GM12878 (cell line): Measurements from ENCODE around the gene DTD2. TPM values are rescaled to one million over a fixed set of nuclear protein-coding genes. Genes with fewer than 3 reads are reported as not detected.

ENCODE experiments used
- ASH2L ChIP-seq: fragments of 300-600, 200-600 bp; sonication (generic); IDR thresholded peaks from 2 replicates; pipeline ENCODE4 v1.6.1; 2017; ENCODE audit warnings: low read depth, mild to moderate bottlenecking, borderline replicate concordance
- CHD2 ChIP-seq: IDR thresholded peaks from 2 replicates; pipeline ENCODE4 v1.6.1; 2011; ENCODE audit warnings: low read depth, low read length, improper control_type of control experiment, borderline replicate concordance
- CTCF ChIP-seq, 3 experiments: IDR thresholded peaks in 2 of 3; conservative IDR thresholded peaks in 1 of 3; 2 replicates each; pipeline ENCODE4 v1.5.1; 2011; ENCODE audit warnings: low read depth in 3 of 3, low read length in 3 of 3, mild to moderate bottlenecking in 3 of 3, control low read depth in 2 of 3, moderate library complexity in 2 of 3, inconsistent platforms in 1 of 3, mixed read lengths in 1 of 3; ENCODE audit not compliant: control insufficient read depth in 2 of 3, insufficient read depth in 1 of 3; ENCODE audit errors: extremely low read depth in 1 of 3
- GABPA ChIP-seq: IDR thresholded peaks from 2 replicates; pipeline ENCODE4 v1.6.1; 2014; ENCODE audit warnings: antibody characterized with exemption, low read depth, mild to moderate bottlenecking, inconsistent platforms
- HDAC6 ChIP-seq: fragments of 200-600 bp; sonication (generic); IDR thresholded peaks from one replicate; pipeline ENCODE4 v1.8.0; 2017; ENCODE audit warnings: antibody characterized with exemption; ENCODE audit not compliant: unreplicated experiment
- HDGF ChIP-seq: fragments of 450-650 bp; IDR thresholded peaks from 2 replicates; pipeline ENCODE4 v1.6.1; 2016; ENCODE audit warnings: antibody characterized with exemption
- HSF1 ChIP-seq: fragments of 150-350 bp; IDR thresholded peaks from 2 replicates; pipeline ENCODE4 v1.6.1; 2014; ENCODE audit warnings: mild to moderate bottlenecking, low read depth, low read length
- IKZF2 ChIP-seq, 2 experiments: fragments of 450-650 bp; IDR thresholded peaks; 2 replicates each; pipeline ENCODE4 v1.6.1; 2017; ENCODE audit warnings: mild to moderate bottlenecking in 2 of 2, moderate library complexity in 2 of 2
- JUNB ChIP-seq: IDR thresholded peaks from 2 replicates; pipeline ENCODE4 v1.6.1; 2016; ENCODE audit warnings: antibody characterized with exemption, mild to moderate bottlenecking
- JUND ChIP-seq: IDR thresholded peaks from 2 replicates; pipeline ENCODE4 v1.6.1; 2012; ENCODE audit warnings: low read depth, mild to moderate bottlenecking, low read length, improper control_type of control experiment, moderate library complexity
- MAX ChIP-seq: IDR thresholded peaks from 2 replicates; pipeline ENCODE4 v1.6.1; 2012; ENCODE audit warnings: low read depth, low read length, improper control_type of control experiment
- MEF2A ChIP-seq: IDR thresholded peaks from 2 replicates; pipeline ENCODE4 v1.6.1; 2011; ENCODE audit warnings: low read depth, mild to moderate bottlenecking, low read length, moderate library complexity; ENCODE audit not compliant: insufficient read depth
- NFYA ChIP-seq: IDR thresholded peaks from 2 replicates; pipeline ENCODE4 v1.6.1; 2011; ENCODE audit warnings: low read depth, mild to moderate bottlenecking, low read length, improper control_type of control experiment, borderline replicate concordance
- NRF1 ChIP-seq: conservative IDR thresholded peaks from 2 replicates; pipeline ENCODE4 v1.6.1; 2011; ENCODE audit warnings: mild to moderate bottlenecking, low read depth, low read length, improper control_type of control experiment
- PAX8 ChIP-seq: fragments of 450-650 bp; IDR thresholded peaks from 2 replicates; pipeline ENCODE4 v1.6.1; 2017; ENCODE audit warnings: mild to moderate bottlenecking, moderate library complexity
- SMC3 ChIP-seq: IDR thresholded peaks from 2 replicates; pipeline ENCODE4 v1.6.1; 2011; ENCODE audit warnings: low read length, improper control_type of control experiment, borderline replicate concordance
- SPI1 ChIP-seq: IDR thresholded peaks from 2 replicates; pipeline ENCODE4 v1.6.1; 2011; ENCODE audit warnings: low read depth, mild to moderate bottlenecking, low read length, moderate library complexity, borderline replicate concordance; ENCODE audit not compliant: insufficient read depth
- SREBF2 ChIP-seq: IDR thresholded peaks from 2 replicates; pipeline ENCODE4 v1.6.1; 2012; ENCODE audit warnings: mild to moderate bottlenecking, low read length
- SUZ12 ChIP-seq: fragments of 200-600 bp; sonication (generic); IDR thresholded peaks from one replicate; pipeline ENCODE4 v1.6.1; 2018; ENCODE audit warnings: antibody characterized with exemption, mild to moderate bottlenecking; ENCODE audit not compliant: unreplicated experiment
- TAF1 ChIP-seq: IDR thresholded peaks from 2 replicates; pipeline ENCODE4 v1.6.1; 2011; ENCODE audit warnings: mild to moderate bottlenecking, low read depth, low read length, borderline replicate concordance
- USF2 ChIP-seq: IDR thresholded peaks from 2 replicates; pipeline ENCODE4 v1.6.1; 2011; ENCODE audit warnings: low read depth, low read length, improper control_type of control experiment, borderline replicate concordance
- polyA plus RNA-seq, 11 experiments: library from polyadenylated mRNA; depleted of rRNA in 4 of 11; unstranded in 6 of 11; stranded (reverse) in 5 of 11; fragments of >200 nt; fragmentation: Nextera tagmentation in 4 of 11; fragmentation: Illumina TruSeq in 1 of 11; extraction: Ambion mirVana in 4 of 11; extraction: Trizol in 1 of 11; gene quantifications; 1 replicate in 1 of 11; 2 replicates in 10 of 11; pipeline versions ENCODE4 v1.2.1 to v1.2.3, GENCODE V29; 2011 to 2016; ENCODE audit warnings: inconsistent platforms in 2 of 11, missing spikeins in 2 of 11, low read depth in 1 of 11
- total RNA-seq, 4 experiments: library from RNA; depleted of rRNA in 3 of 4; stranded (reverse); fragments of >200 nt in 3 of 4; fragmentation: Illumina TruSeq in 1 of 4; extraction: Trizol in 1 of 4; gene quantifications; 2 replicates each; pipeline versions ENCODE4 v1.2.1 to v1.2.3, GENCODE V29; 2013 to 2021

DTD2 gene
- total and polyA plus RNA-seq, 10 of the 15 experiments (the other 5 are each of a cell fraction or from before 2014, with no cell fraction given): 4.5 to 32.8 (median 15.9) TPM

- TF ChIP-seq JUND (no peak), USF2 (no peak), CHD2 (peak; percentile 58; the same call in 1 of the 2 replicates), HSF1 (no peak), SUZ12 (no peak), HDGF (peak; percentile 86; the same call in 1 of the 2 replicates), NFYA (no peak), MAX (peak; percentile 70; the same call in 1 of the 2 replicates), PAX8 (no peak), IKZF2 (IDR thresholded peaks at IDR 0.05) (peak in 1 of 2 experiments; percentile 14; a peak in 1 of 4 replicates), CTCF (IDR thresholded peaks at IDR 0.05 in 2 of 3, conservative IDR thresholded peaks at IDR 0.05 in 1 of 3; ENCODE audit: control insufficient read depth in 2 of 3, extremely low read depth in 1 of 3, insufficient read depth in 1 of 3, low read depth in 3 of 3, low read length in 3 of 3) (peak in 1 of 3 experiments; percentile 5; a peak in 1 of 6 replicates), ASH2L (peak; percentile 82; the same call in 1 of the 2 replicates), TAF1 (peak; percentile 53; the same call in 1 of the 2 replicates), JUNB (no peak), NRF1 (peak; percentile 32; the same call in 1 of the 2 replicates), SREBF2 (no peak), SPI1 (no peak), MEF2A (no peak), GABPA (no peak), HDAC6 (no peak), SMC3 (no peak)
These were observed at the start of gene DTD2 (continued) for GRCh38 chr14:31456841-31457664.
